PC-9 (cell line): ENCODE measurements around the gene NDRG2. TPM values are rescaled to one million over a fixed set of nuclear protein-coding genes. Genes with fewer than 3 reads are reported as not detected.

Source experiments
- BruUV-seq: library from RNA; stranded (reverse); fragments of 400-500 nt; replicated peaks from 2 replicates; lab custom pipeline; 2021; lab: Mats Ljungman, UMichigan
- CTCF ChIA-PET: fragments of 300-600 bp; sonication (Branson Sonifier 250); formaldehyde crosslinking; loops from one replicate; lab custom pipeline; 2022; ENCODE audit warnings: antibody characterized with exemption; lab: Charles Lee
- POLR2A ChIA-PET: fragments of 300-600 bp; sonication (Branson Sonifier 250); formaldehyde crosslinking; loops from one replicate; lab custom pipeline; 2022; ENCODE audit warnings: antibody characterized with exemption; ENCODE audit not compliant: unreplicated experiment; lab: Charles Lee
- DNase-seq, 2 experiments: peaks; one replicate each; pipeline versions ENCODE4 v3.0.0 to v3.0.0-alpha.2; 2015 to 2022; ENCODE audit warnings: mixed read lengths in 1 of 2
- H2AFZ ChIP-seq: fragments of 200-600 bp; sonication (generic); 2 replicates; pipeline ENCODE4 v1.8.1; 2017; ENCODE audit warnings: antibody characterized with exemption
- H3F3A ChIP-seq: fragments of 200-600 bp; sonication (generic); 2 replicates; pipeline ENCODE4 v1.8.1; 2017; ENCODE audit warnings: antibody characterized with exemption, mild to moderate bottlenecking, low read depth; ENCODE audit not compliant: insufficient read depth
- H3K27ac ChIP-seq: fragments of 200-600 bp; sonication (generic); 2 replicates; pipeline ENCODE4 v1.6.1; 2016; ENCODE audit warnings: mixed run types
- H3K27me3 ChIP-seq: fragments of 200-600 bp; sonication (generic); 2 replicates; pipeline ENCODE4 v1.6.1; 2016; ENCODE audit warnings: low read depth, mixed run types; ENCODE audit not compliant: insufficient read depth
- H3K36me3 ChIP-seq: fragments of 200-600 bp; sonication (generic); 2 replicates; pipeline ENCODE4 v1.6.1; 2016; ENCODE audit warnings: low read depth, mixed run types
- H3K4me1 ChIP-seq: fragments of 200-600 bp; sonication (generic); replicated peaks from 2 replicates; pipeline ENCODE4 v1.6.1; 2016; ENCODE audit warnings: mixed run types; ENCODE audit not compliant: insufficient read depth
- H3K4me2 ChIP-seq: fragments of 200-600 bp; sonication (generic); 2 replicates; pipeline ENCODE4 v1.6.1; 2017; ENCODE audit warnings: mixed run types
- H3K4me3 ChIP-seq: fragments of 200-600 bp; sonication (generic); 2 replicates; pipeline ENCODE4 v1.6.1; 2016; ENCODE audit warnings: mixed run types
- H3K79me2 ChIP-seq: fragments of 200-600 bp; sonication (generic); 2 replicates; pipeline ENCODE4 v1.6.1; 2017; ENCODE audit warnings: low read depth, mixed run types
- H3K9me2 ChIP-seq: fragments of 200-600 bp; sonication (generic); 2 replicates; pipeline ENCODE4 v1.8.1; 2017; ENCODE audit warnings: mild to moderate bottlenecking; ENCODE audit not compliant: insufficient read depth
- H3K9me3 ChIP-seq: fragments of 200-600 bp; sonication (generic); 2 replicates; pipeline ENCODE4 v1.8.1; 2016; ENCODE audit warnings: low read depth; ENCODE audit not compliant: insufficient read depth
- H4K20me1 ChIP-seq: fragments of 200-600 bp; sonication (generic); 2 replicates; pipeline ENCODE4 v1.8.1; 2017; ENCODE audit not compliant: insufficient read depth
- CTCF ChIP-seq: fragments of 200-600 bp; sonication (generic); conservative IDR thresholded peaks from 2 replicates; pipeline ENCODE4 v1.6.1; 2017; ENCODE audit warnings: mixed run types, antibody characterized with exemption, mild to moderate bottlenecking, moderate library complexity
- EZH2 ChIP-seq: fragments of 200-600 bp; sonication (generic); IDR thresholded peaks from 2 replicates; pipeline ENCODE4 v1.8.0; 2017; ENCODE audit warnings: antibody characterized with exemption, low read depth
- intact Hi-C: fragments of 100-400 bp; cut with micrococcal nuclease; formaldehyde crosslinking; loops from one replicate; pipeline ENCODE4 v1.10.0; 2022; ENCODE audit not compliant: unreplicated experiment
- microRNA-seq: library from miRNA; unstranded; fragments of <30 nt; microRNA quantifications from one replicate; pipeline ENCODE4 v1.2.0, GENCODE V29; 2021; ENCODE audit warnings: borderline number of aligned reads, borderline replicate concordance
- total RNA-seq: library from RNA; stranded (reverse); gene quantifications from 2 replicates; pipeline ENCODE4 v1.2.3, GENCODE V29; 2021

The NDRG2 gene
- total RNA-seq, 1 experiment from 2014 or later: 12.2 TPM

- Histone ChIP-seq H3K4me3 (peak overlapping the region; percentile 57; the same call in 1 of the 2 replicates), H3K4me1 (peaks cover 5% of the 10 kb centered on the region; the same call in 1 of the 2 replicates), H3K27ac (no peak overlapping the region), H3K79me2 (no peaks in the 10 kb centered on the region), H3K27me3 (no peaks in the 10 kb centered on the region), H3F3A (no peaks in the 10 kb centered on the region; the same call in 1 of the 2 replicates), H4K20me1 (no peaks in the 10 kb centered on the region), H3K9me2 (no peaks in the 10 kb centered on the region), H3K36me3 (no peaks in the 10 kb centered on the region), H3K4me2 (peak overlapping the region; percentile 93), H2AFZ (peak overlapping the region; percentile 92; the same call in 1 of the 2 replicates), H3K9me3 (no peaks in the 10 kb centered on the region)
- CTCF ChIA-PET: interaction anchor here (0.6 to 2.4 kb wide), 8 partner anchors 10 to 528 kb away, joined by 3 to 10 read pairs (median 5); partner anchors contain the start of gene SLC39A2
- DNase-seq: no peak
- intact Hi-C loops: loop anchor here (2.0 to 10.0 kb wide), 3 partner anchors 28 to 346 kb away; partner anchors contain the start of genes SLC39A2 and TMEM253
- POLR2A ChIA-PET: no interaction called here
- BruUV-seq: no TSS peak
- no peak for TF ChIP-seq EZH2
- no peak for TF ChIP-seq CTCF
Observed at GRCh38 chr14:20970647-20970982, 54.2 kb downstream of the NDRG2 start.

- Histone ChIP-seq H3K79me2 (no peaks in the 10 kb centered on the region), H3K9me3 (no peaks in the 10 kb centered on the region), H3K4me3 (no peak overlapping the region), H3K9me2 (no peaks in the 10 kb centered on the region), H3K27ac (no peak overlapping the region), H3F3A (no peaks in the 10 kb centered on the region; the same call in 1 of the 2 replicates), H3K27me3 (no peaks in the 10 kb centered on the region), H3K36me3 (no peaks in the 10 kb centered on the region), H3K4me1 (no peaks in the 10 kb centered on the region), H3K4me2 (no peak overlapping the region), H2AFZ (no peak overlapping the region), H4K20me1 (no peaks in the 10 kb centered on the region)
- ChIA-PET CTCF (no interaction called here), POLR2A (no interaction called here)
- DNase-seq: no peak
- no TSS peak for BruUV-seq
- intact Hi-C loops: no loop called here
- no peak for TF ChIP-seq EZH2
- no peak for TF ChIP-seq CTCF
Observed at GRCh38 chr14:20969336-20969735, 55.5 kb downstream of the NDRG2 start.

Small RNAs within 50 kb of the gene (microRNA-seq; reads per million reads assigned to microRNA genes)
- not detected for gene MIR6717

Other genes with a start within 250 kb of the NDRG2 start
- gene RNASE6, start 243.8 kb downstream of the NDRG2 start, total RNA-seq: not detected in 2 replicates
- gene RNASE1, start 222.2 kb downstream of the NDRG2 start, total RNA-seq: 32.2 and 47.4 TPM in 2 replicates
- not detected in 2 replicates for gene RNASE3, start 133.7 kb downstream of the NDRG2 start, total RNA-seq
- gene RNASE2, start 69.6 kb downstream of the NDRG2 start, total RNA-seq: not detected in 2 replicates
- 40.9 and 51.2 TPM in 2 replicates for gene METTL17, start 35.1 kb downstream of the NDRG2 start, total RNA-seq
- gene SLC39A2, start 25.8 kb downstream of the NDRG2 start, total RNA-seq: 0.35 and 0.68 TPM in 2 replicates
- gene TPPP2, start 5.2 kb upstream of the NDRG2 start, total RNA-seq: not detected in 2 replicates
- not detected in 2 replicates for gene RNASE13, start 9.7 kb upstream of the NDRG2 start, total RNA-seq
- gene RNASE7, start 17.3 kb upstream of the NDRG2 start, total RNA-seq: not detected in 2 replicates
- gene RNASE8, start 32.8 kb upstream of the NDRG2 start, total RNA-seq: not detected in 2 replicates
- gene ARHGEF40, start 45.2 kb upstream of the NDRG2 start, total RNA-seq: 12.7 and 13.0 TPM in 2 replicates
- 23.0 and 25.3 TPM in 2 replicates for gene ZNF219, start 73.6 kb upstream of the NDRG2 start, total RNA-seq
- gene TMEM253, start 76.0 kb upstream of the NDRG2 start, total RNA-seq: 0.35 and 1.4 TPM in 2 replicates
- gene OR5AU1, start 131.0 kb upstream of the NDRG2 start, total RNA-seq: not detected in 2 replicates
- 486 and 550 TPM in 2 replicates for gene HNRNPC, start 244.4 kb upstream of the NDRG2 start, total RNA-seq